Measurements from ENCODE around the gene OR5F1. TPM values are rescaled to one million over a fixed set of nuclear protein-coding genes. Genes with fewer than 3 reads are reported as not detected.

Gene OR5F1
- total and polyA plus RNA-seq, 2 donors (not counting 3 experiments of a cell fraction or from before 2014, with no cell fraction given): not detected

DNA sequence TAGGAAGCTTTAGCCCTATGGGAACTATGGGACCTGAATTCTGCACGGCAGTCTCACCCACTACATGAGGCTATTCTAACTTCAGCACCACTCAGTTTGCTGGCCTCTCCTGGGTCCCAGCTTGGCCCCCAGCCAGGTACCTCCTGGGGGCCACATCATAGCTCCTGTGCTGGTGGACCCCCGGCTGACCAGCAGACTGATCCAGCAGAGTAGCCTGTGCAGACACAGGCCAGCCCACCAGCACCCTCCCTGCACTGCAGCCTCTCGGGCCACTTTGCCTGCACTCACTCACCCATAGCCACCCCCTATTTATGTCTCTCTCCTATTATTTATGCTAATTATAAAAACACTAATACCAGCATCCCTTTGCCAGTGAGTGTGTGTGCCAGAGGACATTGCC lies 23.5 kb downstream of the OR5F1 start:
- H3K4me1 ChIP-seq (ENCODE audit: control insufficient read depth, extremely low read depth, insufficient read depth, low read length): no peaks in the 10 kb centered on the region
- POLR2A ChIA-PET: no interaction called here
- dilution Hi-C loops (cut with MboI; ENCODE audit: extremely low pct_ligation_motif_present, low sequenced_read_pairs): no loop called here

More for the DNA sequence above, 23.5 kb downstream of the OR5F1 start:
- intact Hi-C loops (cut with micrococcal nuclease): no loop called here
- TF ChIP-seq POLR2AphosphoS5 (IDR thresholded peaks at IDR 0.05; ENCODE audit: insufficient read depth, low read depth, low read length) (no peak), MYC (IDR thresholded peaks at IDR 0.05; ENCODE audit: low read depth, low read length) (no peak), GATA2 (IDR thresholded peaks at IDR 0.05; ENCODE audit: insufficient read depth, insufficient read length, low read depth, low read length) (no peak), POLR2A (IDR thresholded peaks at IDR 0.05; ENCODE audit: low read depth, low read length) (no peak), EZH2 (IDR thresholded peaks at IDR 0.05; ENCODE audit: borderline replicate concordance, low read depth, low read length, severe bottlenecking) (no peak), FOS (IDR thresholded peaks at IDR 0.05; ENCODE audit: borderline replicate concordance, insufficient read depth, low read length) (no peak), JUN (IDR thresholded peaks at IDR 0.05; ENCODE audit: borderline replicate concordance, insufficient read depth, insufficient read length, low read depth) (no peak)
- TF ChIP-seq, protein P1, sequence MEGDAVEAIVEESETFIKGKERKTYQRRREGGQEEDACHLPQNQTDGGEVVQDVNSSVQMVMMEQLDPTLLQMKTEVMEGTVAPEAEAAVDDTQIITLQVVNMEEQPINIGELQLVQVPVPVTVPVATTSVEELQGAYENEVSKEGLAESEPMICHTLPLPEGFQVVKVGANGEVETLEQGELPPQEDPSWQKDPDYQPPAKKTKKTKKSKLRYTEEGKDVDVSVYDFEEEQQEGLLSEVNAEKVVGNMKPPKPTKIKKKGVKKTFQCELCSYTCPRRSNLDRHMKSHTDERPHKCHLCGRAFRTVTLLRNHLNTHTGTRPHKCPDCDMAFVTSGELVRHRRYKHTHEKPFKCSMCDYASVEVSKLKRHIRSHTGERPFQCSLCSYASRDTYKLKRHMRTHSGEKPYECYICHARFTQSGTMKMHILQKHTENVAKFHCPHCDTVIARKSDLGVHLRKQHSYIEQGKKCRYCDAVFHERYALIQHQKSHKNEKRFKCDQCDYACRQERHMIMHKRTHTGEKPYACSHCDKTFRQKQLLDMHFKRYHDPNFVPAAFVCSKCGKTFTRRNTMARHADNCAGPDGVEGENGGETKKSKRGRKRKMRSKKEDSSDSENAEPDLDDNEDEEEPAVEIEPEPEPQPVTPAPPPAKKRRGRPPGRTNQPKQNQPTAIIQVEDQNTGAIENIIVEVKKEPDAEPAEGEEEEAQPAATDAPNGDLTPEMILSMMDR (IDR thresholded peaks at IDR 0.05; ENCODE audit: extremely low read depth in 1 of 2, insufficient read depth in 1 of 2, low read depth in 1 of 2, low read length in 2 of 2): no peak
- TF ChIP-seq, protein P2, sequence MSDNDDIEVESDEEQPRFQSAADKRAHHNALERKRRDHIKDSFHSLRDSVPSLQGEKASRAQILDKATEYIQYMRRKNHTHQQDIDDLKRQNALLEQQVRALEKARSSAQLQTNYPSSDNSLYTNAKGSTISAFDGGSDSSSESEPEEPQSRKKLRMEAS (IDR thresholded peaks at IDR 0.05; ENCODE audit: insufficient read depth, insufficient read length): no peak
- Histone ChIP-seq H3K36me3 (ENCODE audit: control insufficient read depth in 2 of 2, extremely low read depth in 1 of 2, insufficient read depth in 2 of 2, low read length in 2 of 2) (no peaks in the 10 kb centered on the region), H3K9ac (replicated peaks; ENCODE audit: extremely low read depth, insufficient read depth, low read length) (no peak overlapping the region), H2AFZ (ENCODE audit: low read depth, low read length) (no peak overlapping the region), H3K79me2 (ENCODE audit: control insufficient read depth, insufficient read depth, low read length) (no peaks in the 10 kb centered on the region), H3K4me2 (ENCODE audit: insufficient read depth, low read length) (no peak overlapping the region), H3K27ac (ENCODE audit: insufficient read depth, low read depth, low read length) (no peak overlapping the region), H3K4me3 (replicated peaks in 1 of 3; ENCODE audit: insufficient read depth in 1 of 3, low read depth in 1 of 3, low read length in 3 of 3) (no peak overlapping the region), H3K9me3 (replicated peaks; ENCODE audit: control insufficient read depth, insufficient read depth, low read length) (peaks cover 2% of the 10 kb centered on the region), H3K9me1 (replicated peaks; ENCODE audit: control insufficient read depth, extremely low read depth, insufficient read depth, low read length) (no peaks in the 10 kb centered on the region), H4K20me1 (replicated peaks; ENCODE audit: control insufficient read depth, extremely low read depth, insufficient read depth, low read length) (no peaks in the 10 kb centered on the region), H3K27me3 (ENCODE audit: control insufficient read depth in 2 of 2, insufficient read depth in 2 of 2, low read length in 2 of 2) (no peaks in the 10 kb centered on the region)
- CTCF ChIA-PET: no interaction called here
- no peak for FAIRE-seq
- DNase-seq (ENCODE audit: low read depth, low spot score): no peak
- no TSS peak for BruUV-seq (replicated peaks)
